HG03060 (cell line): ENCODE measurements around the gene IKZF4.
"Not testable (repeated sequence)": the region's sequence is repeated elsewhere in the genome, so short reads cannot be mapped to it uniquely, and the experiment has no call there.

Source experiments
- ATAC-seq: cut with Tn5 transposase; IDR thresholded peaks from one replicate; pipeline ENCODE4 v1.9.1; 2021; ENCODE audit warnings: low read depth, moderate number of reproducible peaks; ENCODE audit not compliant: unreplicated experiment

Gene IKZF4

GRCh38 chr12:56020423-56021184, at the start of gene IKZF4:
TSS of gene IKZF4 (plus strand) at chr12:56021043. CDS start at chr12:56021494, 451 bp downstream.
- no peak for ATAC-seq

DNA sequence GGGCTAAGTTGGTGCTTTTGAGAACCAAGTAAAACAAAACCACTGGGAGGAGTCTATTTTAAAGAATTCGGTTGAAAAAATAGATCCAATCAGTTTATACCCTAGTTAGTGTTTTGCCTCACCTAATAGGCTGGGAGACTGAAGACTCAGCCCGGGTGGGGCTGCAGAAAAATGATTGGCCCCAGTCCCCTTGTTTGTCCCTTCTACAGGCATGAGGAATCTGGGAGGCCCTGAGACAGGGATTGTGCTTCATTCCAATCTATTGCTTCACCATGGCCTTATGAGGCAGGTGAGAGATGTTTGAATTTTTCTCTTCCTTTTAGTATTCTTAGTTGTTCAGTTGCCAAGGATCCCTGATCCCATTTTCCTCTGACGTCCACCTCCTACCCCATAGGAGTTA, 48.8 kb upstream of the IKZF4 start:
- no peak for ATAC-seq

DNA sequence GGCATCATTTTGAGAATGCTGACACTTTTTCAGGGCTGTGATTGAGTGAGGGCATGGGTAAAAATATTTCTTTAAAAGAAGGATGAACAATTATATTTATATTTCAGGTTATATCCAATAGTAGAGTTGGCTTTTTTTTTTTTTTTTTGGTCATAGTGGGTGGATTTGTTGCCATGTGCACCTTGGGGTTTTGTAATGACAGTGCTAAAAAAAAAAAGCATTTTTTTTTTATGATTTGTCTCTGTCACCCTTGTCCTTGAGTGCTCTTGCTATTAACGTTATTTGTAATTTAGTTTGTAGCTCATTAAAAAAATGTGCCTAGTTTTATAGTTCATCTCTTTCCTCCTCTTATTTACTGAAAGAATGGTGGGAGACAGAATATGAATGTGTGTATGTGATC, 48.4 kb upstream of the IKZF4 start:
- ATAC-seq = no peak

GRCh38 chr12:55972911-55973598, 47.8 kb upstream of the IKZF4 start:
- ATAC-seq = no peak

- ATAC-seq = peak; percentile 86
Observed at GRCh38 chr12:55973599-55974307, 47.1 kb upstream of the IKZF4 start, which contains the start of gene RAB5B. TSS of gene RAB5B (plus strand) at chr12:55974078. CDS start at chr12:55986961, 12,883 bp downstream.

DNA sequence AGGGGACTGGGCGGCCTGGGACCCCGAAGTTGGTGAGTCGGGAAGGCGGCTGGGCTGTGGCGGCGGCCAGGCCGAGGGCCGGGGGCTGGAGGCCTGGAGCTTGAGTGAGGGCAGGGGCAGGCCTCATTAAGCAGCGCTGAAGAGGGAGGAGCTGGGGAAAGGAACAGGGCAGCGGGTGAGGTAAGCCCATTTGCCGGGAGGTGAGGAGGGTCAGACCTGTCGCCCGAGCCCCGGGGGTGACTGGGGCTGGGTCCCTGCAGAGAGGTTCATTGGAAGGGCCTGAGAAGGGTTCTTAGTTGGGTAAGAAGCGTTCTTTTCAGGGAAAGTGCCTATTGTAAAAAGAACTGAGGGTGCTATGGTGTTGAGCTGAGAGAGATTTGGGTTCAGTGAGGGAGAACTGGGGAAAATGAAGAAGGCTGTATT, 46.5 kb upstream of the IKZF4 start:
- ATAC-seq = no peak

GRCh38 chr12:55978393-55978792, 42.5 kb upstream of the IKZF4 start:
- ATAC-seq = no peak

DNA sequence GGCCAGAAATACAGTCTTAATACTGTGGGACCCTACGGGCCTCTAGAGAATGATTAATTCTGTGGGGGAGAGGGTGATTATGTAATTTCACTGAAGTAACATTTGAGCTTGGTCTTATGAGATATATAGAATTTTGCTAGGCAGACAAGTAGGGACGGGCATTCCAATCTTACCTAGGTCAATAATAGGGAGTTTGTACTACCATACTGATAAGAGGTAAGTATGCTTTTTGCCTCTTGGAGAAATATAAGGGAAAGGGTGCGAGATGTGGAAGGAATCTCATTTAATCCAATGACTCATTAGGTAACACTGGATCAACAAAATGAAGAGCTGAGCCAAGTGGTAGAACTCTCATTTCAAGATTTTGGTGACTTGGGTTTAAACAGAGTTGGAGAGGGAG, 41.8 kb upstream of the IKZF4 start:
- ATAC-seq = no peak

- ATAC-seq = not testable (repeated sequence)
Observed at GRCh38 chr12:55981882-55982281, 39.0 kb upstream of the IKZF4 start.

DNA sequence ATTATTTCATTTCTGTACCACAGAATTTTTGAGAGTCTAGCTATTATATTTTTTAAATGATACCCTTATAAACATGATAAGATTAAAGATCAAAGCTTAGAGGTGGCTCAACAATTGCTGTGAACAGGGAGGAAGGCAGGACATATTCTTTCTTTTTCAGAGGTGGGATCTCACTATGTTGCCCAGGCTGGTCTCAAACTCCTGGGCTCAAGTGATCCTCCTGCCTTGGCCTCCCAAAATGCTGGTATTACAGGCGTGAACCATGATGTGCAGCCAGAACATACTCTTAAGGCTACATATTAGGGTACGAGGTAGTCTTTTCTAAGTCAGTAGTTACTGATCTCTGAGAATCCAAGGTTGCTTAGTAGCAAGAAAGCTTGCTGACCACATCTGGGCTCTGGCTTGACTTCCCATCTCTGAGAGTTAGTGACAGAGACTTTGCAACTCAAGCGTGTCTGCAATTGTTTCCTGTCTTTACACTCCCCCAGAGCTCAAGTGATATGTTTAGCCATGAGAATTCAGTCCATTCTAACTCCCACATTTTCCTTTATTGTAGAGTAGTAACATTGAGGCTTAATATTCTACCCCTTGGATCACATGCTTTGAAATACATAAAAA, 38.4 kb upstream of the IKZF4 start:
- ATAC-seq = peak; percentile 86

DNA sequence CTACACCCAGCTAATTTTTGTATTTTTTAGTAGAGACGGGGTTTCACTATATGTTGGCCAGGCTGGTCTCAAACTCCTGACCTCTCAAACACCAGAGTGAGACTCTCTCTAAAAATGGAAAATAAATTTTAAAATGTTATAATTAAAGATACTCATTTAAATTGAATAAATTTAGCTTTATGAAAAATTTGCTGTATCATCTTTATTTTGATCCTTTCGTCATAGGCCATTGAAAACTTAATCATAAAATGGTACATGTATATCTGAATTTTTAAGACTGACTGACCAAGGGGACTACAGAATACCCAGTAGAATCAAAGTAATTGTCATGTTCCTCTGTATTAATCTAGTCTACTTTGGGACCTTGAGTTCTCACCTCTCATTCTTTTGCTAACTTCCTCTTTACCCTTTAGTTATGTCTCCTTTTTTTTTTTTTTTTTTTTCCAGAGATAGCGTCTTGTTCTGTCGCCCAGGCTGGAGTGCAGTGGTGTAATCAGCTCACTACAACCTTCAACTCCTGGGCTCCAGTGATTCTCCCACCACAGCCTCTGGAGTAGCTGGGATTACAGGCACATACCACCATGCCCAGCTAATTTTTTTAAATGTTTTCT, 37.5 kb upstream of the IKZF4 start:
- no peak for ATAC-seq

DNA sequence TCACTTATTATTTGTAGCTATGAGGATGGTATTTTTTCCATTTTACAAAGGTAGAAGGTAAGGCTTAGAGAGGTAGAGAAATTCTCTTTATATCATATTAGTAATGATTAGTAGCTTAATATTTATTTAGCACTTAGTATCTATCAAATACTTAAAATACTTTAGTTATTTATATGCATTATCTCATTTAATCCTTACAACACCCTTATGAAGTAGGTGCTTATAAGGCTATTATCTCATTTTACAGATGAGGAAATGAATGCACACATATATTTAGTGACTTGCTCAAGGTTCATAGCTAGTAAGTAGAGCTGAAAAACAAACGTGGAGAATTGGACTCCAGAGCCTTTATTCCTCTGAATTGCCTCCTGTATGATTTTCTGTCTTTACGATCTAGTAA, 36.0 kb upstream of the IKZF4 start:
- no peak for ATAC-seq

DNA sequence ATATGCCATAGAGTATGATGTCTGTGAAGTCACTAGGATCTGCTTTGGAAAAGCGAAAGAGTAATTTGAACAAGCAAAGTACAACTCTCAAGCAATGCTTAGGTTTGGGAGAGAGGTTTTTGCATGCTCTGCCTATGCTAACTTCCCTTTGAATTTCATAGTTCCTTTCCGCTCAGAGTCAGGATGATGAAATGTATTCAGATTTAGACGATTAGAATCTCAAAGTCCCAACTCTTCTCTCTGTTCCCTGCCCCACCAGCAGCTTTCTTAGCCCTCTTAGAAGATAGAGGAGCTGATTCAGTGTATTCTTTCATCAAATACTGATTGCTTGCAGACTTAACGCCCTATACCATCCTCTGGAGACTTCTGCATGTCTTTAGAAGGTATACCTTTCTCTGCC, 35.5 kb upstream of the IKZF4 start:
- ATAC-seq = no peak

GRCh38 chr12:55985976-55986375, 34.9 kb upstream of the IKZF4 start:
- ATAC-seq = not testable (repeated sequence)

- no peak for ATAC-seq
Observed at GRCh38 chr12:55991110-55991509, 29.7 kb upstream of the IKZF4 start.

GRCh38 chr12:55993230-55993853, 27.5 kb upstream of the IKZF4 start:
- no peak for ATAC-seq

DNA sequence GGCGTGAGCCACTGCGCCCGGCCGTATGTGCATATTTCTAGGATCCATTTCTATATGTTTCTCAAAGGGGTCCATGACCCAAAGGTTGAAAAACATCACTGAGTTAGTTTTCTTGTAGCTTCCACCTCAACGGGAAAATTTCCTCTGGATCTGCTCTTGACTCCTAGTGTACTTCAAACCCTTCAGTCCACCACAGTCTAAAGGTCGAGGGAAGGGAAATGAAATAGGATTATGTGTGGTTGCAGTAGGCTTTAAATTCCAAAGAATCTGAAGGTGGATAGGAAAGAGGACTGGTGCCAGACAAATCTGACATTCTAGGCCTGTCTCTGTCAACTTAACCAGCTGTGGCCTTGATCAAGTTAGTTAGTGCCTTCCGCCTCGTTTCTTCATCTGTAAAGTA, 25.5 kb upstream of the IKZF4 start:
- ATAC-seq = no peak

GRCh38 chr12:55996201-55996714, 24.6 kb upstream of the IKZF4 start:
- no peak for ATAC-seq

DNA sequence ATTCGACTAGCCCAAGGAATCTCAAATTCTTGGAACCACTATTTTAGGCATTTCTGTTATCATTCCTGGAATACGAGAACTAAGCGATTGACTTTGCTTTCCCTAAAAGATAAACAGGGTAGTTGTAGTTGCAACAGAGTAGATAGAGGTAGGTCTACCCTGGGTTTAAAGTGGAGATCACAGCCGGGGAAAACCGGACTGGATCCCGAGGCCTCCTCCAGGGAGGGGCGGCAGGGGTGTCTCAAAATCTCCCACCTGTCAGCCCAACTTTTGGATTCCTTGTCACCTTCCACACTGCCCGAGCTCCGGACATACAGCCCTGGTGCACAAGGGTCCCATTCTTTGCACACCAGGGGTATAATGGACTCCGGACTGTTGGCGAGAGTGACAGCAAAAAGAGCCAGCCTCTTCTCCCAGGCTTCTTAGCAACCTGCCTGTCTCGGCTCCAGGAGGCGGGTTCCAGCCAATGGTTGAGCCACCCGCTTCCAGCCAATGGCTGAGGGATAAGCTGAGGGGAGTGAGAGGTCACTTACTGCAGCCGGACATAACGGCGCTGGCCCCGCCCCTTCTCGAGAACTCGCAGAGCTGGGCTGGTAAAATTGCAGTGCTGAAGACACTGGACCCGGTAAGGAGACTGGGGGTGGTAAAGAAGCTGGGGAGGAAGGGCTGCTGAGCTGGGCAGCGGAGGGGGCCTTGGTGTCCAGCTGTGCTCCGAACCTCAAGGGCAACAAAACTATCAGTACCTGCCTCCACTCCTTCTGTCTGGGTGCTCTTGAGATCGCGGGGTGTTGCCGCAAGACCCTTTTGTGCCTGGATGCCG, 23.9 kb upstream of the IKZF4 start, which contains the start of gene SUOX:
Gene SUOX, plus strand, starts transcription at position 562 of the 820 bp plus-strand sequence. CDS start 4,946 bp downstream, outside the sequence.
- peak; percentile 94 for ATAC-seq
